Cardiac fibroblast (primary cell): ENCODE results near the gene ANAPC7.
"Not testable (repeated sequence)": the region's sequence is repeated elsewhere in the genome, so short reads cannot be mapped to it uniquely, and the experiment has no call there.

Experiments
- DNase-seq, 2 donors: peaks; one replicate each; pipeline versions ENCODE4 v3.0.0 to v3.0.0-alpha.2; 2010; ENCODE audit warnings: low read depth in 2 of 2
- H3K4me3 ChIP-seq, 2 donors: replicated peaks in 1 of 2; 1 replicate in 1 of 2; 2 replicates in 1 of 2; pipeline ENCODE4 v1.5.1; 2011; ENCODE audit warnings: low read depth in 2 of 2, low read length in 2 of 2, mild to moderate bottlenecking in 2 of 2, moderate library complexity in 1 of 2
- TF ChIP-seq, protein P1 (sequence below): IDR thresholded peaks from one replicate; pipeline ENCODE4 v1.5.1; 2011; ENCODE audit warnings: low read depth, mild to moderate bottlenecking, low read length, inconsistent platforms

Gene ANAPC7

DNA sequence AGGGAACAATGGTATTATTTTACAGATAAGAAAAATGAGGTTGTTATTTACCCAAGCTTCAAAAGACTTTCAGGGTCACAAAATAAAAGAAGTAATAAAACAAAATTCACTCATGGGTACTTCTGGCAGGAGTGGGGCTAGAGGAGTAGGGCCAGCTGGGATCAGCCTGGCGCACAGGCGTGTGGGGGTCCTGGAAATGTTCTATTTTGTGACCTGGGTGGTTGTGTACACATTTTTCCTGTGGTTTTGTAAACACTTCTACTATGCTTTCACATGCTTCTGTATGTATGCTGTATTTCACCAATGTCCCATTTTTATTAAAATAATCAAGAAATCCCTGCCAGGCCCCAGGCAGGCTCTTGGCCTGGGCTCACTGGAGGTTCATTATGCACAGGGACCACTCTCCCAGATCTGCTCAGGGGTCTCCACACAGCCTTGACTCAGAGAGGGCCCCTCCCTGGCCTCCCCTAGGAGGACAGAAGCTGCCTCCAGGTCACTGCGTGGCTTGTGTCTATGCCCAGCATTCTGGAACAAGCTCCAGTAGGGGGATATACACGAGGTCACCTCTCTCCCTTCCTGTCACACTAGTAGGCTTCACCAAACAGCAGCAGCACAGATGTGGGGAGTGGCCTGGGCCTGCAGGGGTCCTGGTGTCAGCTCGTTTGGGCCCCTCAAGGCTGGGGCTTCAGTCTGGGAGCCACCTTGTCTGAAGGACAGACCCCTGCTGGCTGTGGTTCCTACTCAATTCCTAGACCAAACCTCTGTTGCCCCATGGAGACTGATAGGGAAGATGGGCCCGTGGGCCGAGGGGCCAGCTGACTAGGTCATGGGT, 37.8 kb downstream of the ANAPC7 start:
- TF ChIP-seq, protein P1, sequence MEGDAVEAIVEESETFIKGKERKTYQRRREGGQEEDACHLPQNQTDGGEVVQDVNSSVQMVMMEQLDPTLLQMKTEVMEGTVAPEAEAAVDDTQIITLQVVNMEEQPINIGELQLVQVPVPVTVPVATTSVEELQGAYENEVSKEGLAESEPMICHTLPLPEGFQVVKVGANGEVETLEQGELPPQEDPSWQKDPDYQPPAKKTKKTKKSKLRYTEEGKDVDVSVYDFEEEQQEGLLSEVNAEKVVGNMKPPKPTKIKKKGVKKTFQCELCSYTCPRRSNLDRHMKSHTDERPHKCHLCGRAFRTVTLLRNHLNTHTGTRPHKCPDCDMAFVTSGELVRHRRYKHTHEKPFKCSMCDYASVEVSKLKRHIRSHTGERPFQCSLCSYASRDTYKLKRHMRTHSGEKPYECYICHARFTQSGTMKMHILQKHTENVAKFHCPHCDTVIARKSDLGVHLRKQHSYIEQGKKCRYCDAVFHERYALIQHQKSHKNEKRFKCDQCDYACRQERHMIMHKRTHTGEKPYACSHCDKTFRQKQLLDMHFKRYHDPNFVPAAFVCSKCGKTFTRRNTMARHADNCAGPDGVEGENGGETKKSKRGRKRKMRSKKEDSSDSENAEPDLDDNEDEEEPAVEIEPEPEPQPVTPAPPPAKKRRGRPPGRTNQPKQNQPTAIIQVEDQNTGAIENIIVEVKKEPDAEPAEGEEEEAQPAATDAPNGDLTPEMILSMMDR, result no peak

DNA sequence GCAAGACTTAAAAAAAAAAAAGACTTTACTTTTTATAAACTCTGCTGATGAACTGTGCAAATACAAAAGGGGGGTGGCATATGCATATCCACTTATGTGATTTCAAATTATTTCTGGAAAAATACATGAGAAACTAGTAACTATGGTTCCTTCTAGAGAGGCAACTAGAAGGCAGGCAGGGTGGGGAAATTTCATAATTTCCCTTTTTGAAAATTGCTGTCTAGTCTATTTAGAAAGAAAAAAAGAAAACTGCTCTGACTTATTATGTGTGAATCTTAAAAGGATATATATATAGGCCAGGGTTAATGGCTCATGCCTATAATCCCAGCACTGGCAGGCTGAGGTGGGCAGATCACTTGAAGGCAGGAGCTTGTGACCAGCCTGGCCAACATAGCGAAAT, 42.3 kb downstream of the ANAPC7 start:
- TF ChIP-seq, protein P1, result no peak
- no peak for DNase-seq
- H3K4me3 ChIP-seq, result no peak overlapping the region

More for the DNA sequence above, 37.8 kb downstream of the ANAPC7 start:
- no peak for DNase-seq
- H3K4me3 ChIP-seq, result no peak overlapping the region

DNA sequence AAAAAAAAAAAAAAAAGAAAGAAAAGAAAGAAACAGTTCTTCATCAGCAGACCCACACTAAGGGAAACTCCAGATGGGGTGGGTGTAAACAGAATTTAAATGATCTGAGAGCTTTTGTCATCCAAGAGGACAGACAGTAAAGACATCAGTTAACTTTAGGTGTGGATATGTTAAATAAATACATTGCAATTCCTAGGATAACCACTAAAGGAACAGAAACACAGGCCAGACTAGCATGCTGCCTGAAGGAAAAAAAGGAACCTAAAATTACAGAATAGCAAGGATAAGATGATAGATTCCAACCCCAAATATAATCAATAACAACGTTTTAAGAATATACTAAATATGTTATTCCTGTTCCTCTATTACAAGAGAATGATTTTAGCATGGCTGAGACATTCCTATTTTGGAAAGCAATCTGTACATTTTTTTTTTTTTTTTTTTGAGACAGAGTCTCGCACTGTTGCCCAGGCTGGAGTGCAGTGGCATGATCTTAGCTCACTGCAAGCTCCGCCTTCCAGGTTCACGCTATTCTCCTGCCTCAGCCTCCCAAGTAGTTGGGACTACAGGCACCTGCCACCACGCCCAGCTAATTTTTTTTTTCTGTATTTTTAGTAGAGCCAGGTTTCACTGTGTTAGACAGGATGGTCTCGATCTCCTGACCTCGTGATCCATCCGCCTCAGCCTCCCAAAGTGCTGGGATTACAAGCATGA, 45.0 kb downstream of the ANAPC7 start:
- TF ChIP-seq, protein P1, result peak; percentile 36
- DNase-seq, H3K4me3 ChIP-seq: not testable (repeated sequence)

DNA sequence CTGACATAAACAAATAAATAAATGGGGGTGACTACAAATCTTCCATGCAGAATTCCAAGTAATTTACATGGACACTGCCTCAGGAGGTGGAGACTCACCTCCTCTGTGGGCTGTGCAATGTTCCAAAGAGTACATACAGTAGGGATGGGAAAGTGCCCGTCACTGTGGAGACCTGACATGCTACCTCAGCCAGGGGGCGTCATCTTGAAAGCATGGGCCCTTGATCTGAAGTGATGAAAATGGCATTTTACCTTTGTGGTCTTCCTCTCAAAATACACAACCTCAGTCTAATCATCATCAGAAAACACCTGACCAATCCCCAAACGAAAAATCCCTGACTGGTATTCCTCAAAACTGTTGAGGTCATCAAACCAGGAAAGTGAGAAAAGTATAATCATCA, 48.4 kb downstream of the ANAPC7 start:
- TF ChIP-seq, protein P1, result peak; percentile 36
- no peak for DNase-seq
- H3K4me3 ChIP-seq, result no peak overlapping the region

DNA sequence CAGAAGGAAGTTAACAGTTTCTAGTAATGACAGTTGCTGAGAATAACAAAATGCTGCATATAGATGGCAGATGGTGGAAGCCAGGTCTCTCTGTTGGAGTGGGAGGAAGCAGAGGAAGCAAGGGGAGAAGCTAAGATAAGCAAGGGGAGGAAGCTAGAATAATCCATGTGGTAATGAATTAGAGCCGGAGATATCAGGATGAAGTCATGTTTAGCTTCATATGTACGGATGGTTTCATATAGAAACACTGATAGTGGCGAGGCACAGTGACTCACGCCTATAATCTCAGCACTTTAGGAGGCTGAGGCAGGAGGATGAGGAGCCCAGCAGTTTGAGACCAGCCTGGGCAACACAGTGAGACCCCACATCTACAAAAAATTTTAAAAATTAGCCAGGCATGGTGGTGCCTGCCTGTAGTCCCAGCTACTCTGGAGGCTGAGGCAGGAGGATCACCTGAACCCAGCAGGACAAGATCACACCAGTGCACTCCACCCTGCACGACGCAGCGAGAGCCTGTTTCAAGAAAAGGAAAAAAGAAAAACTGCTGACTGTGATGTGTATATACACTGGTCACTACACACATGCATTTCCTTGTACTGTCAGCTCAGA, 49.2 kb downstream of the ANAPC7 start:
- DNase-seq, result peak; percentile 25 to 54
- TF ChIP-seq, protein P1, result no peak
- no peak overlapping the region for H3K4me3 ChIP-seq

DNA sequence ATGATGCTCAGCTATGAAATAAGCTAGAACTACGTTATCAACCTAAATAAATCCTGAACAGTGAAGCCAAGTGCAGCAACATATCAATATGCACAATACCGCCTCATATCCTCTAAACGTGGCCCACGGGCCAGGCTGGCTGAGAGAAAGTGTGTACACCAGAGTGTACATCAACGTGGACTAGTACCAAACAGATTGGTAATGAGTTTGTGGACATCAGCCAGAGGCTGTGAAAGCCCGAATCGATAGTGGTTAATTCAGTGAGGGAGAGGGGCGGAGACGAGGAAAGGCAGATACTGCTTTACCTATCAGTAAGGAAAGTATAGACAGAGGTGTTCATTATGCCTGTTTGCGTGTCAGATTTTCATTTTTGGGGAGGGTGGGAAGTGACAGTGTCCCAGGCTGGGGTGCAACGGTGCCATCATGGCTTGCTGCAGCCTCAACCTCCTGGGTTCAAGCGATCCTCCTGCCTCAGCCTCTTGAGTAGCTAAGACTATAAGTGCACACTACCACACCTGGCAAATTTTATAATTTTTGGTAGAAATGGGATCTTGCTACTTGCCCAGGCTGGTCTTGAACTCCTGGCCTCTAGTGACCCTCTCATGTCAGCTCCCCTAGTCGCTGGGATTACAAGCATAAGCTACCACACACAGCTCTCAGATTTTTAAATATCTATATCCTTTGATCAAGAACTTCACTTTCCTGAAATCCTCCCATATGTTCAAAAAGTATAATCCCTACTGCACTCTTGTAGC, 50.1 kb downstream of the ANAPC7 start:
- no peak for DNase-seq
- H3K4me3 ChIP-seq, result no peak overlapping the region
- TF ChIP-seq, protein P1, result no peak
